Measurements from ENCODE around the gene SHISAL1.
"Not testable (repeated sequence)": the region's sequence is repeated elsewhere in the genome, so short reads cannot be mapped to it uniquely, and the experiment has no call there.

SHISAL1 gene

DNA sequence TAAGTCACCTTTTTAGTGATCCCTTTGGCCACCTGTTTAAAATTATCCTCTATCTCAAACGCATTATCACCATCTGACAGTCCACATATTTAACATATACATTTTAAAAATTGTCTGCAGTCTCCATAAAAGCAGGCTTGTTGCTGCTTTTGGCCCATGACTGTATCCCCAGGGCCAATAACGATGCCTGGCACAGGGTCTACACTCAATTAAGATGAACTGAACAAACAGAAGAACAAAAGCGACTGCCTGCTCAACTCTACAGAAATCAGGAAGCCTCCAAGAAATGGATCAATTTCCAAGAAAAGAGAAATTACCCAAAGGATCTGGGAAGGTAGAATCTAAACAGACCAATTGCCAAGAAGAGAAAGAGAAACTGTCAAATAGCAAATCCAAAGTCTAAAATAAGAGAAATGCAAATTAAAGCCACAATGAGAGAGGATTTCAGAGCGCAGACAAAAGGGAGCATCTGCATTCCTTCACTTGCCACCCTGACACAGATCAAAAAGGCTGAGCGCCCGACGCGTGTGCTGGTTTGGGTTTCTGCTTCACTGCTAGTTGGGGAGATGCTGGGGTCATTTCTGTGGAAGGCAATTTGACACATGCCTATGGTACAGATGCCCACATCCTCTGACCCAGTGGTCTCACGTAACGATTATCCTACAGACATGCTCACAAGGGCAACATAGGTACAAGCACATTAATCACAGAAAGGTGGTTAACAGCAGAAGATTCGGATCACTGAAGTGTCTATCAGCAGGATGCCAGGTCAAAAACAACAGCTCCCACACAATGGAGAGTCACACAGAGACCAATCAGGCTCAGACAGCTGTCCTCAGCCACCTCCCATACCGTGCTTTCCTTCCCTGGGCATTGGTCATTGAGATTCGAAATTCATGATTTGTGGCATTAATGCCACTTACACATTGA lies 55.9 kb downstream of the SHISAL1 start:
- no peak for DNase-seq

DNA sequence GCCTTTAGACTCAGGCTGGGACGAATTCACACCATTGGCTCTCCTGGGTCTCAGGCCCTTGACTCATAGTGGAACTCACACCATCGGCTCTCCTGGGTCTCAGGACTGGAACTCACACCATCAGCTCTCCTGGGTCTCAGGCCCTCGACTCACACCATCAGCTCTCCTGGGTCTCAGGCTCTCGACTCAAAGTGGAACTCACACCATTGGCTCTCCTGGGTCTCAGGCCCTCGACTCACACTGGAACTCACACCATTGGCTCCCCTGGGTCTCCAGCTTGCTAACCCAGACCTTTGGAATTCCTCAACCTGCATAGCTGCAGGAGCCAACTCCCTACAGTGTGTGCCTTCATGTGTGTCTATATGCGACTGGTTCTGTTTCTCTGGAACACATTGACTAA lies 56.7 kb downstream of the SHISAL1 start:
- no peak for DNase-seq

DNA sequence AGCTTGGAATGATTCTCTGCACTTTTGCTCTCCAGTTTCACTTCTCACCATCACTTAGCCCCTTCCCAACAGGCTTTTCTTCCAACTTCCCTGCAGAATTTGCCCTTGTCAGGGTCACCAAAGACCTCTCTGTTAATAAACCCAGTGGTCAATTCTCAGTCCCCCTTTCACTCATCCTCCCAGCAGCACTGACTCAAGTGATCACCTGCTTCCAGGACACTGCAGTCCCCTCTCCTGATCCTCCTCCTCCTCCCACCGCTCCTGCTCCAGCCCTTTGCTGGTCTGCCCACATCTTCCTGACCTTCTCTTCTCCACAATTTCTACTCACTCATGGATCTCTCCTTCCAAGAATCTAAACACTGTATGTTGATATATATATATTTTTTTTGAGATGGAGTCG lies 57.9 kb downstream of the SHISAL1 start:
- DNase-seq = no peak

DNA sequence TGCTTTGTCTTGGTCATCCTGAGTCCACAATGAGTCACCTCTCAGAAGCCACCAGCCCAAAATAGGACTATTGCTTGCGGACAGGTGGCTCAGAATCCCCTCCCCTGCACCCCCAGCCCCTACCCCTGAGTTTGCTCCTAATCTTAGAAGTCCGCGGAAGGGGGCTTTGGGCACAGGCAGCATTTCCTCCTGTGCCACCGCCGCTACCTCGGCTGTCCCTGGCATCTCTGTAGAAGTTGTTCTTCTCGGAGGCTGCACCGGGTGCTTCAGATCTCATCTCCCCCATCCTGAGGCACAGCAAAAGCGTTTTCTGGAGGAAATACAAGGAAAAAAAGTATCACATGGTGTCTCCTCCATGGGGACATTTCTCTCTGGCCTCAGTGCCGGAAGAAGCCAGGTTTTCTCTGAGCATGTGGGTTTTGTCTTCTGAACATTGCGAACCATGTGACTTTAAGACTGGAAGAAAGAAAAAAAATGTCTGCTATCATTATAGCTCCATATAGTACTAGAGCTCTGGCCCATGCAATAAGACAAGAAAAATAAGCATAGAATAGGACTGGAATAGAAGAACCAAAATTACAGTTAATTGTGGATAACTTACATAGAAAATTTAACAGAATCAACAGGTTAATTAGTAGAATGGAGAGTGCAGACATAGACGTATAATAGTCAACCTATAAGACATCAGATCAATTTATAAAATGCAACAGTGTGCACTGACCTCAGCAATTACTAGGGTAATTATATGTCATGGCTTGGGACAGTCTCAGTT lies 63.2 kb downstream of the SHISAL1 start:
- no peak for DNase-seq

DNA sequence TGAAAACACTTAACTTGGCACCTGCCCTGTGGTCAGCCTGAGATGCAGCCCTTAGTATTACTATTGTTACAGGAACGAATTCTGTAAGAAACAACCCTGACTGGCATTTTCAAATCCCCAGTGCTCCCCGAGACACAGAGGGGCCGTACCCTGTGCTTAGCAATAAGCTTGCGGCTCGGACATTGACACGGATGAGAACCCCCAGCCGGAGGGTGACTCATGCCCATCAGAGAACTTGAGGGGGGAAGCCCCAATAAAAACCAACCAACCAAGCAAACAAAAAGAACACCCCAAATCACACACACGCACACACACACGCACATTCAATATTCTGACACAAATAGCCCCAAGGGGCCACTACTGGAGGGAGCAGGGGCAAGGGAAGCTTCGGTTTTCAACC lies 63.8 kb downstream of the SHISAL1 start:
- DNase-seq = no peak

DNA sequence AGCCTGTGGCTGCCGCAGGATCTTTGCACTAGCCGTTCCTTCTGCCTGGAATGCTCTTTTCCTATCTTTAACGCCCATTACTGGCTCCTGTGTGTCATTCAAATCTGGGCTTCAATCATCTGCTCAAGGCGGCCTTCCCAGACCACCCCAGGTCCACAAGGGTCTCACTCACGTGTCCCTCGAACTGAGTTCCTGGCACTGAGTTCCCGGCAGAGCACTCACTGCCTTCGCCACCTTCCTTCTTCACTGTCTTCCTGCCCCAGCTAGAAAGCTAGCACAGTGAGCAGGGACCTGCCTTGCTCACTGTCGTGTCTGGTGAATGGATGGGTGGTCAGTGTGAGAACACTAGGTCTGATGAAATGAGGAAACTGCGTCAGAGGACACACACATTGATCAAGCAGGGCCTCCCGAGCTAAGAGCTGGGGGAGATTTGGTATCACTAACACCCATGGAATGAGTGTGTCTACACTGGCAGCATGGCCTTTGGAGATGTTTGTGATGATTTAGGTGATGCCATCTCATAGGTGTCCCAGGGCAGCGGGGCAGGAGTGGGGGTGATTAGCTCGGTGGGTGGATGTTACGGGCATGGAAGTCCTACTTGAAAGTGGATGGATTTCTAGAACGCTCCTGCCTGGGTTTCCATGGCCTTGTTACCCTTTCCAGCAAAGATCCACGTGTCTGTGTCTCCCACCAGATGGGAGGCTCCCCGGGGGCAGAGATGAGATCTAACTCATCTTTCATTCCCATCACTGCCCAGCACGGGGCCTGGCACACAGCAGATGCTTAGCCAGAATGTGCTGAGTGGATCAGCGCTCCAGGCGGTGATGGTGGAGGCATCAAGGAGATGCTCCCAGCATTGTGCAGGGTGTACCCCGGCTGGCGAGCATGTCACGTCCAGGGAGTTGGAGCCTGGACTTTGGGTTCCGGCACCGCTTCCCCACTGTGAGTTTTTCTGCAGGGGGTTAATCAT lies 64.5 kb downstream of the SHISAL1 start:
- no peak for DNase-seq

DNA sequence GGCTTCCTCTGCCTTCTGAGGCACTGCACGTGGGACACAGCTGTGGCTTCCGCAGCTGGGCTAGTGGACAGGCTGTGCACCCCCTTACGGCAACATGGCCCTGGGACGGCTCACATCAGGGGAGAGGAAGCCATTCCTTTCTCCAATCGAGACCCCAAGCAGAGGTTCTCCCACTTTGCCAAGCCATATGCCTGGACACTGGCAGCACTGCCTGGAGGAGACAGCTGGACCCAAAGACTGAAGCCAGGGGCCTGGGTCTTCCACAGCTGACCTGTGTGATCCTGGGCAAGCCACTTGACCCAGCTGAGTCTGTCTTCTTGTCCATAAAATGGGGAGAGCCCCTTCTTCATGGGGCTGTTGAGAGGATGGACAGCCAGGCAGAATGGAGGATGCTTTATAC lies 65.4 kb downstream of the SHISAL1 start:
- DNase-seq = no peak

DNA sequence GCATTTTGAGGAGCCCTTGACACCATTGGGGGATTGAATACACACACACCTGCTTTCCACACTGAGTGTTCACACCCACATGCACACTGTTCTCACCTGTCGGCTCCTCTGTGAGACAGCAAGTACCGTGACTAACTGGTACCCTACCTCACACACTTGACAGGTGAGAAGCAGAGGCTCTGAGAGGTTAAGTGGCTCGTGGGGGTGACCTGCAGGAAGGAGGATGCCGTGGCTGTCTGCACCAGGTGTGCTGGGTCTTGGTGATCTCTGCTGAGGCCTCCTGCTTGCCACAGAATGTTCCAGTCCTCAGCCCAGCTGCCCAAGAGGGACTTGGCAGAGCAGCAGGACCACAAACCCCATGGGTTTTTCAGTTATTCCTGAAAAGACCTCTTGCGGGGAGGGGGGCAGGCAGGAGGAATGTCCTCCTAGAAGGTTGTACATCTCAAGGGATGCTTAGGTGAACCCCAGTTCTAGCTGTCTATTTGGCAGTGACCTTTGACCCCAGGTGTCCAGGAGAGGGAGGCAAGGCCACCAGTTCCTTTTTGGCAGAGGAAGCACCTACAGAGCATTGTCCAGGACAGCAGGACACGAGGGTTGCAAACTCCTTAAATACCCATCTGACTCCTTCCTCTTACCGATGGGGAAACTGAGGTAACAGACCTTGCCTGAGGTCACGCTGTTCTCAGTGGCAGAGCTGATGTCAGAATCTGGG lies 66.0 kb downstream of the SHISAL1 start:
- DNase-seq = no peak

DNA sequence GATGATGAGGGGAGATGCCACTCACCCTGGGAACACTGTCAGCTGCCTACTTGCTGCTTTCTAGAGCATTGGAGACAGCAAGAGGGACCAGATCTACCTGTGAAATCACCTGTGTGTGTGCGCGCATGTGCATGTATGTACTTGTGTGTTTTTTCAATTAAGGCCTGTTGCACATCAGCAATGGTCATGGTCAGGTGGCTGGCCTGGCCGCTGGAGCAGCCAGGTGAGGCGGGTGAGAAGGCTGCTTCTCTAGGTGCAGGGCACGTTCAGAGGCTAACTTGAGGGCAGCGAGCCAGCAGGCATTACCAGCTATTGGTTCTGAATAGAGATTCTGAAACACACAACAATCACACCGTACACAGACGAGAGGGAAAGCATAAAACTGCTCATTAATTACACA lies 66.9 kb downstream of the SHISAL1 start:
- no peak for DNase-seq

DNA sequence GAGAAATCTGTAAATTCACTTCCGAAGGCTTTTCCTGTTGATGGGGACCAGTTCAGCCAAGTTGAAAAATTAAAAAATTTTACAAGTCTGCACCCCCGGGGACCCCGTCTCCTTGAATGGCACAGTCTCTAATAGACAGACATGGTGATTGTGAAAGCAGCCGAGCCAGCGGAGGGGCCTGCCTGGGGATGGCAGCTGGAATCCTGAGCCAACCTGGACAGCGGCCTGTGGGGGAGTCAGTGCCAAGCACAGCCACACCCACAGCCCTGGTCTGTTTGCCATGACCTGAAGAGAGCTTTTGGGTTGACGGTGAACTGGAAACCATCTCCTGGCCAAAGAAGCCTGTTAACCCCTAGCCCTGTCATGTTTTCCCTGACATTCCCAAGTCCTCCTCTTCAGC lies 67.3 kb downstream of the SHISAL1 start:
- no peak for DNase-seq

DNA sequence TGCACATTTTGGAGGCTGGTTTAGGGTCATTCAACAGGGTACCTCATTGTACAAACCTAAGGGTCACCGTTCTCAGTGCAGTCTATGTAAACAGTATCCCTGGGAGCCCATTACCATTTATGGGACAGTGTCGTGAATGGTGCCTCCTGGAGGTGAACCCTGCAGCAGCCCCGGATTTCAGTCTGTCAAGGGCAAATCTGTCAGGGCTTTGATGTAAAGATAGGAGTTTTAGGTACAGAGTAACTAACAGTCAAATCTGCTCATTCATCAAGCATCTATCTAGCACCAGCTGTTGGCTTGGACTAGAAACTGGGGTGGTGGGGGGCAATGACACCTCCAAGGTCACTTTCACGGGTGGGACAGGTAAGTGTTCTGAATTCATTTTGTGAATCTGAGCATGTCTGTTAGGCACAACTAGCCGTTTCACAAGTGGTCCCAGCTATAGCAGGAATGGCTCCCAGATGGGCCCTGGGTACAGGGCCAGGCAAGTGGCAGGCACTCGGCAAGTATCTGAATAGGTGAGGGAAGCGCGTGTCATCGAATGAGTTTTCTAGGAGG lies 68.4 kb downstream of the SHISAL1 start:
- DNase-seq = no peak

DNA sequence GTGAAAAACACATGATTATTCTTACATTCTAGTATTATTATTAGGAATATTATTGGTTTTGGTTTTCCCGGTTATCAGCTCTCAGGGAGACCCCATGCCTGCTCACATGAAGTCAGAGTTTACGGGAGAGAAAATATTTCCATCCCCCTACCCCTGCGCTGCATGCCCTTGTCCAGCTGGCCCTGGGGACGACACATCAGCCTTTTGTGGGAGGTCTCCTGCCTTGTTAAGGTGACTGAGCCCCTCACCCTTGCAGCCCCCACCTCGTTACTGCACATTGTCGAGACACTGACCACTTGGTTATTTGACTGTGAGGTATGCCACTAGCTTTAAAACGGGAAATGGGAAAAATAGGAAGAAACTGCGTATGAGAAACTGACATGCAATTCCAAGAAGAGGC lies 69.0 kb downstream of the SHISAL1 start:
- no peak for DNase-seq

DNA sequence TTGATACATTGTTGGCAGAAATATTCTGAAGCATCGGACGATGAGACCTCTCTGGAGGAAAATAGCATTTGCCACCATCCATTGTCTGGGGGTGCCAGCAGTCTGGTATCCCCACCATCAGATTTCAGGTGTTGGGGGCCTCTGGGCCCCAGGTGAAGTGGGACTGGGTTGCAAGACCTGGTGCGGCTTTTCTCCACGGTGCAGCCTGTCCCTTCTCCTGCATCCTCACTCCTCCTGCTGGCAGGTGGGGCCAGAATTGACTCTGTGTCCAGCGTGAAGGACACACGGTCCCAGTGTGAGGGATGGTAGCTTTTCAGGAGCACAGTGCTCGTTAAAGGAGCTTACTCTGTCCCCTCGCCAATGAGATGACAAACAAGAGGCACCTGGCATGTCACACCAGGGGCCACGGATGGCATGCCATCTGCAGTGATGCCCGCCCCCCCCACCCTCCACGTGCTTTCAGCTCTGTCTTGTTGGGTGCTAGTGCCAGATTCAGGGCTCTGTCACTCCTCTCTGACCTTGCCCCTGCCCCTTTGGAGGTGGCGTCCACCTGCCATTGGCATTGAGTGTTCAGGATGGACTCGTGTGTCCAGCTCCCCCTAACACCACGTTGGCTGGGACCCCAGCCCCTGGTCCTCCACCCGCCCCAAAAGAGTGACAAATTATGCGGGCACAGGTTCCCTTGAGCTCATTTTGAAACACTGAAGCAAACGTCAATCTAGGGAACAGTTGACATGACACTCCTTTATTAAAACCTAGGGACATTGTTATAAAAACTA lies 69.6 kb downstream of the SHISAL1 start:
- DNase-seq = no peak

DNA sequence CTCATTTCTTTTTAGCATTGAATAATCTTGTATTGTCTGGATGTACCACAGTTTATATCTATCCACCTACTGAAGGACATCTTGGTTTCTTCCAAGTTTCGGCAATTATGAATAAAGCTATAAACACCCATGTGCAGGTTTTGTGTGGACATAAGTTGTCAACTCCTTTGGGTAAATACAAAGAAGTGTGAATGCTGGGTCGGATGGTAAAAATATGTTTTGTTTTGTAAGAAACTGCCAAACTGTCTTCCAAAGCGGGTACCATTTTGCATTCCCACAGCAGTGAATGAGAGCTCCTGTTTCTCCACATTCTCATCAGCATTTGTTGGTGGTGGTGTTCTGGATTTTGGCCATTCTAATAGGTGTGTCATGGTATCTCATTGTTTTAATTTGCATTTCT lies 71.6 kb downstream of the SHISAL1 start:
- not testable (repeated sequence) for DNase-seq

DNA sequence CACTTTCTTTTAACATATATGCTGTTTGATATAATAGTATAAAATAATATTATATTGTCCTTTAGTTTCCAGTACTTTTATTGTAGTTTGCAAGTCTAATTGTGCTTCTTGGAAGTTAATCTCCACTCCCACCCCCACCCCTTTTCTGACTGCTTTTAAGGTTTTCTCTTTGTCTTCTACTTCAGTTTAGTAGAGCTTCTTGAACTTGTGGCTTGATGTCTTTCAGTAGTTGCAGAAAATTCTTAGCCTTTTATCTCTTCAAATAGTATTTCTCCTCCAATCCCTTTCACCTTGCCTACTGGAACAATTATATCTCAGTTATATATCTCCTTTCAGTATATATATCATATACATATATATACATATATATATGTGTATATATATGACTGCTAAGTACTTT lies 75.5 kb downstream of the SHISAL1 start:
- no peak for DNase-seq

DNA sequence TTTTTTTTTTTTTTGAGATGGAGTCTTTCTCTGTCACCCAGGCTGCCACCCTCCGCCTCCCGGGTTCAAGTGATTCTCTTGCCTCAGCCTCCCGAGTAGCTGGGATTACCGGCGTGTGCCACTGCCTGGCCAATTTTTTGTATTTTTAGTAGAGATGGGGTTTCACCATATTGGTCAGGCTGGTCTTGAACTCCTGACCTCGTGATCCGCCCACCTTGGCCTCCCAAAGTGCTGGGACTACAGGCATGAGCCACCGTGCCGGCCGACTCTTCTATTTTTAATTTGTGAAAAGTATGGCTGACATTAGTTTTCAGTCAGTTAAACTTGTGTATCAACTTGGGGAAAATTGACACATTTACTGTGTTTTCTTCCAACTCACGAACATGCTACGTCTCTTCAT lies 78.4 kb downstream of the SHISAL1 start:
- not testable (repeated sequence) for DNase-seq

DNA sequence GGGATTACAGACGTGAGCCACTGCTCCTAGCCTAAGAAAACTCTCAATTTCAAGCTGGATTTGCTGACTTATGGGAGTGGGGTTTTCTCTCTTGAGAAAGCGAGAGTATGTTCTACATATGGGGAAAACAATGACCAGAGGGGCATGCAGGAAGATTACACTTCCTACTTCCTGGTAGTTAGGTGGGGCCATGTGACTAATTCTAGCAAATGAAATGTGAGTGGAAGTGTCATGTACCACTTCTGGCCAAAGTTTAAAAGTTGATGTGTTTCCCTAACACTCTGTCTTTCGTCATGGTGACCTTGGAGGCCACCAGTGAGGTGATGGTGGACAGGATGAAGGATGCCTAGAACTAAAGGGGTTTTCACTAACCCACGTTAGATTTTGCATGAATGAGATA lies 81.5 kb downstream of the SHISAL1 start:
- DNase-seq = no peak

DNA sequence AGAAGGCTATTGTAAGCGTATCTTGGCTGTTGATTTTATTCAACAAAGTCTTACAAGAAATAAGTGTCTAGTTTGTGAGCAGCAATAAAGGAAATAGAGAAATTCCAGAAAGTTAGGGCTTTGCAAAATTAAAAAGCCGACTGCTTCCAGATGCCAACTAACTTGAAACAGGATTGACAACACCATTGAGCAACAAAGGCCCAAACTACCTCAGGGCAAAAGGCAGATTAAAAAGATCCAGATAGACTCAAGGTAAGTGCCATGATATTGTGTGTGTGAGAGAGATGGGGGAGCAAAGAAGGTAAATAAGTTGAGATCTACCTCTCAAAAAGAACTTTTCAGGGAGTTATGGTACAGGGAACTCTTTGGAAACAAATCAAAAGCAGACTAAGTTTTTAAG lies 82.9 kb downstream of the SHISAL1 start:
- DNase-seq = no peak

DNA sequence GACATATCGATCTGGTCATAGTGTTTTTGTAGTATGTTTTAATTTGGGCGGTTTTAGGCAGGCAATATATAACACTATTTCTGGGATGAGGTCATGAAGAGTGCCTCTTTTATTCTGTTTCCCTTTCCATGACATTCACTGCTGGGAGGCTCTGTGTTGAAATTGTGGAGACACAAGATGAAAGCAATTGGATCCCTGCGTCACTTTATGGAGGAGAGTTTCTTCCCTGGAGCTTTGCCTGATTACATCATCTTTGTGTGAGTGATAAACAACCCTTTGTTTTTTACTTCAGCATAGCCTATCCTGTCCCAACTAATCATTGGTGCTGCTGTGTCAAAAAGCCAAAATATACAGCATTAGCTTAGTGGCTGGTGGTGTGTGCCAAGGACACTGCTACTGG lies 83.4 kb downstream of the SHISAL1 start:
- DNase-seq = no peak

DNA sequence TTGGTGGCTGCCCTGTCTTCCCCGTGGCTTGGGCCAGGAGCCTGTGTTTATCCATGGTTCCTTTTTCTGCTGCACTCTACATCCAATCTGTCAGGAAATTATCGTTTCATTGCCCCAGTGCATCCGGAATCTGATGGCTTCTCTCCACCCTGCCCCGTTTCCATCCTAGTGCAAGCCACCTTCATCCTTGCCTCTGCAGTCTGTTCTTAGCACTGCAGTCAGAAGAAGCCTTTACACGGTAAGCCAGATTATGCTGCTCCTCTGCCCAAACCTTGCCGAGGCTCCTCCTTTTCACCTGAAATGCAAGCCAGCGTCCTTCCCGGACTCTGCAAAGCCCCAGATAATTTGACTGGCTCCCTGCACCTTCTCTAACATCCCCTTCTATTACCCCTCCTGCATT lies 86.9 kb downstream of the SHISAL1 start:
- no peak for DNase-seq

DNA sequence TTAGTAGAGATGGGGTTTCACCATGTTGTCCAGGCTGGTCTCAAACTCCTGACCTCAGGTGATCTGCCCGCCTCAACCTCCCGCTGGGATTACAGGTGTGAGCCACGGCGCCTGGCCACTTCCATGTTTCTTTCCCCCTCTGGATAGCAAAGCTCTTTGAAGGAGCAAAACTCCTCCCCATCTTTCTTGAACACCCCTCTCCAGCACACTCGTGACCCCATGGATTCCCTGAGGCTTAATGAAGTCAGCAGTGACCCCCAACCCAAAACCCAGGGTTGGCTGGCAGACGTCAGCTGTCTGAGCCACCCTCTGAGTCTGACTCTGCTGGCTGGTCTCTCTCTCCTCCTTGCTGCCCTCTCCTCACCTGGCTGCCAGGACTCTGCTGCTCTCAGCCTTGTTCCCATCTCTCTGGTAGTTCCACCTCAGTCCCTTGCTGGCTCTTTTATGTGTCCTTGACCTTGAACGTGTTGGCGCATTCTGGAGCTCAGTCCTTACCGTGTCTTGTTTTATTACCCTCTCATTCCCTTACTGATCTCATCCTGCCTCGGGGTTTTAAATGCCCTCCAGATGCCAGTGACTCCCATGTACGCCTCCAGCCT lies 87.6 kb downstream of the SHISAL1 start:
- DNase-seq = no peak

All from NCI-H748 treated with DMSO at 0.1 percent for 48 hours (cell line).